ENCODE results near the gene GTF3C2. TPM values are rescaled to one million over a fixed set of nuclear protein-coding genes. Genes with fewer than 3 reads are reported as not detected.

The GTF3C2 gene
- total RNA-seq, 2 experiments from 2014 or later: 60.3 to 70.2 TPM

GRCh38 chr2:27290549-27290948 lies 66.0 kb downstream of the GTF3C2 start:
- DNase-seq: no peak
- Mint-ChIP-seq H3K4me1 (no peaks in the 10 kb centered on the region), H3K27ac (no peak overlapping the region), H3K4me3 (no peak overlapping the region), H3K9me3 (ENCODE audit: low read depth) (no peaks in the 10 kb centered on the region), H3K36me3 (ENCODE audit: low read depth) (no peaks in the 10 kb centered on the region), H3K27me3 (peaks cover 6% of the 10 kb centered on the region)
- ChIA-PET CTCF (interaction anchor here (1.0 to 3.7 kb wide), 4 partner anchors 9 to 444 kb away, joined by 3 to 19 read pairs (median 4); no protein-coding TSS in a partner anchor), POLR2A (interaction anchor here (0.6 kb wide), 1 partner anchor 441 kb away, joined by 5 read pairs; no protein-coding TSS in a partner anchor)
- no peak for ATAC-seq
- intact Hi-C loops (cut with DNase I, micrococcal nuclease): no loop called here

- H3K4me1 Mint-ChIP-seq: no peaks in the 10 kb centered on the region
- H3K36me3 Mint-ChIP-seq (ENCODE audit: low read depth): no peaks in the 10 kb centered on the region
- H3K27me3 Mint-ChIP-seq: peaks cover 8% of the 10 kb centered on the region
- intact Hi-C loops (cut with DNase I, micrococcal nuclease): no loop called here
- H3K27ac Mint-ChIP-seq: no peak overlapping the region
- ATAC-seq: no peak
- no peak overlapping the region for H3K4me3 Mint-ChIP-seq
- H3K9me3 Mint-ChIP-seq (ENCODE audit: low read depth): no peaks in the 10 kb centered on the region
- ChIA-PET CTCF (interaction anchor here (0.6 to 1.8 kb wide), 4 partner anchors 9 to 122 kb away, joined by 3 to 7 read pairs (median 4); no protein-coding TSS in a partner anchor), POLR2A (no interaction called here)
- DNase-seq: no peak
These were observed 68.0 kb downstream of the GTF3C2 start for GRCh38 chr2:27288610-27289009.

- Mint-ChIP-seq H3K9me3 (ENCODE audit: low read depth) (no peaks in the 10 kb centered on the region), H3K4me1 (no peaks in the 10 kb centered on the region), H3K4me3 (no peak overlapping the region), H3K27me3 (peaks cover 8% of the 10 kb centered on the region), H3K36me3 (ENCODE audit: low read depth) (no peaks in the 10 kb centered on the region), H3K27ac (no peak overlapping the region)
- DNase-seq: no peak
- ChIA-PET POLR2A (no interaction called here), CTCF (interaction anchor here (0.8 kb wide), 1 partner anchor 192 kb away, joined by 4 read pairs; no protein-coding TSS in a partner anchor)
- ATAC-seq: no peak
- intact Hi-C loops (cut with DNase I, micrococcal nuclease): no loop called here
These were observed 71.1 kb downstream of the GTF3C2 start for GRCh38 chr2:27285481-27285880.

DNA sequence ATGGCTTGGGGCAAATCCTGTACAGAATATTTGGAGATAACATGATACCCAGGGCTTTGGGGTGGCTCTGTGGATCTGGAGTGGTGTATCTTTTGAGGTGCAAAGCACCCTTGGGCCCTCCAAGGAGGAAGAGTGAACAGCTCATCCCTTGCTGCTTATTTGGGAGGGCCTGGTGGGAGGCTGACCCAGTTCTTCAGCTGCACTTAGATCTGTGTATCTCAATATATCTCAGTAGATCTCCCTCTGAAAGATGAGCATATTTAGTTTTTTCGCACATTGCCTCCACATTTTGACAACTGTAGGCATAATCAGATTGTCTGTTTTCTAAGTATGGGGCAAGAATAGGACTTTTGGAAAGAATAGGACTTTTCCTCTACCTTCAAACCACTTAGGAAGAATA lies 71.6 kb downstream of the GTF3C2 start:
- POLR2A ChIA-PET: no interaction called here
- DNase-seq (no peak), ATAC-seq (no peak)
- H3K36me3 Mint-ChIP-seq (ENCODE audit: low read depth): no peaks in the 10 kb centered on the region
- intact Hi-C loops (cut with DNase I, micrococcal nuclease): no loop called here
- CTCF ChIA-PET: interaction anchor here (1.0 to 2.1 kb wide), 4 partner anchors 19 to 36 kb away, joined by 3 to 6 read pairs (median 4); no protein-coding TSS in a partner anchor
- H3K9me3 Mint-ChIP-seq (ENCODE audit: low read depth): no peaks in the 10 kb centered on the region
- peaks cover under 1% of the 10 kb centered on the region for H3K4me1 Mint-ChIP-seq
- no peak overlapping the region for H3K27ac Mint-ChIP-seq
- no peak overlapping the region for H3K4me3 Mint-ChIP-seq
- peaks cover 8% of the 10 kb centered on the region for H3K27me3 Mint-ChIP-seq

DNA sequence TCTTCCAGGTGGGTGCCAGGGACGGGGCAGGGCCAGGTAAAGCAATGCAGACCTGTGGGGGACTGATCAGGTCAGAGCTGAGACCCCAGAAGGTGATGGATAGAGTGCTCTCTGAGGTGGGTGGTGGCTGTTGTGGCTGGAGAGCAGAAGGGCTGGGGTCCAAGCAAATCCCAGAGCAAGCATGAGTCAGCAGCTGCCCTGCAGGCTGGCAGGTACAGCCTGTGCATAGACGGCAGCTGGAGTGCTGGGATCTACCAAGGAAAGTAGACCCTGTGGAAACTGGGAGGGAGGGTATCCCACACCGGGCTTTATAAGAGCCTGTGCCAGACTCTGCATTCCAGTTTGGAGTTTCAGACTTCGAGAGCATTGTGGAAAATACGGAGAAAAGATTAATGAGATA lies 73.7 kb downstream of the GTF3C2 start:
- no peak overlapping the region for H3K27ac Mint-ChIP-seq
- POLR2A ChIA-PET: interaction anchor here (0.6 kb wide), 1 partner anchor 11 kb away, joined by 3 read pairs; no protein-coding TSS in a partner anchor
- H3K36me3 Mint-ChIP-seq (ENCODE audit: low read depth): no peaks in the 10 kb centered on the region
- H3K27me3 Mint-ChIP-seq: peaks cover 12% of the 10 kb centered on the region
- ATAC-seq (no peak), DNase-seq (no peak)
- H3K4me3 Mint-ChIP-seq: no peak overlapping the region
- peaks cover 4% of the 10 kb centered on the region for H3K4me1 Mint-ChIP-seq
- CTCF ChIA-PET: interaction anchor here (0.7 to 5.6 kb wide), 11 partner anchors 10 to 1822 kb away, joined by 3 to 82 read pairs (median 6); partner anchors contain the start of gene SLC30A3
- H3K9me3 Mint-ChIP-seq (ENCODE audit: low read depth): no peaks in the 10 kb centered on the region
- intact Hi-C loops (cut with DNase I, micrococcal nuclease): no loop called here

- no peaks in the 10 kb centered on the region for H3K9me3 Mint-ChIP-seq (ENCODE audit: low read depth)
- no peak within 1 kb of the TSS for H3K4me3 Mint-ChIP-seq
- no peaks in the 10 kb centered on the region for H3K36me3 Mint-ChIP-seq (ENCODE audit: low read depth)
- intact Hi-C loops (cut with DNase I, micrococcal nuclease): loop anchor here in 1 of 2 experiments (2.0 kb wide), 1 partner anchor 113 kb away; no protein-coding TSS in a partner anchor
- DNase-seq: no peak
- no peak within 1 kb of the TSS for H3K27ac Mint-ChIP-seq
- ChIA-PET POLR2A (interaction anchor here (1.0 kb wide), 1 partner anchor 11 kb away, joined by 3 read pairs; no protein-coding TSS in a partner anchor), CTCF (interaction anchor here (0.7 to 5.6 kb wide), 13 partner anchors 10 to 183 kb away, joined by 3 to 82 read pairs (median 5); partner anchors contain the start of genes MPV17 and SLC30A3)
- peaks cover 15% of the 10 kb centered on the region for H3K27me3 Mint-ChIP-seq
- ATAC-seq: no peak
- H3K4me1 Mint-ChIP-seq: peaks cover 4% of the 10 kb centered on the region
These were observed 74.6 kb downstream of the GTF3C2 start, which contains the start of gene TRIM54 for GRCh38 chr2:27281855-27282559. TRIM54 (plus strand) TSS chr2:27282429; CDS start chr2:27282732, 303 bp downstream.

DNA sequence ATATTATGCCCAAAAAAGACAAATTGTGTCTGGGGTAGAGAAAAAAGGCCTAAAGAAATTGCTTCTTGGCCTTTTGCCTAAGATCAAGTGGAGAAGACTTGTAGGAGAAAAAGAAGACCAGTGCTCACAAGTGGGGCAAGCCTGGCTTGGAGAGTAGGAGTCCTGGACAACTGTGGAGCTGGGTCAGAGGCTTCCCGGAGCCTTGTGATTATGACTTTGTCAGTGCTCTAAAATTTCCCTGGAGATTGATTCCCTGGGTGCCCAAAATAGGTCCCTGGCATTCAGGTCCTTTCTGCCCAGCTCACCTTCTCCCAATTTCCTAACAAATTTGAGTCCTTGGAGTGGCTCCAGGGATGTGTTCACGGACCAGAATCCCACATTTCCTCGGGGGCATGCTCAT lies 75.1 kb downstream of the GTF3C2 start:
- POLR2A ChIA-PET: interaction anchor here (1.0 kb wide), 1 partner anchor 11 kb away, joined by 3 read pairs; no protein-coding TSS in a partner anchor
- Mint-ChIP-seq H3K4me1 (peaks cover 4% of the 10 kb centered on the region), H3K4me3 (no peak overlapping the region), H3K27ac (no peak overlapping the region), H3K9me3 (ENCODE audit: low read depth) (no peaks in the 10 kb centered on the region), H3K36me3 (ENCODE audit: low read depth) (no peaks in the 10 kb centered on the region), H3K27me3 (peaks cover 15% of the 10 kb centered on the region)
- no peak for ATAC-seq
- CTCF ChIA-PET: interaction anchor here (0.7 to 5.6 kb wide), 13 partner anchors 9 to 182 kb away, joined by 3 to 82 read pairs (median 12); partner anchors contain the start of genes MPV17 and SLC30A3
- intact Hi-C loops (cut with DNase I, micrococcal nuclease): loop anchor here in 1 of 2 experiments (2.0 kb wide), 1 partner anchor 113 kb away; no protein-coding TSS in a partner anchor
- no peak for DNase-seq

DNA sequence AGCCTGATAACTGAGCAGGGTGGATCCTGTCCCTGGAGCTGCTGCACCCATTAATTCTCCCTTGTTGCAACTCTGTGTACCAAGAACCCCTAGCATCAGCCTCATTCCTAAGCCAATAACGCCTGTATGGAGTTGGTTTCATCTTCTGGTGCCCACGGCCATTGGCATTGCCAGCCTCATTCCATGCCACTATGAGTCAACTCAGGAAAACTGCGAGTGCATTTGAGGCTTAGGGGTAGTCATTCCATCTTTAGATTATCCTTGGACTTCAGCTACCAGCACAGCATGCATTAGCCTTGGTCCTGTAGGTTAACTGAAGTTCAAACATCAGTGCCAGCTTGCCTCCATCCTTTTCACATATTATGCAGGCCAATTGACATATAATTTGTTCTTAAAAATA lies 75.7 kb downstream of the GTF3C2 start:
- DNase-seq (no peak), ATAC-seq (no peak)
- Mint-ChIP-seq H3K27me3 (peaks cover 15% of the 10 kb centered on the region), H3K4me1 (peaks cover 4% of the 10 kb centered on the region), H3K27ac (no peak overlapping the region), H3K36me3 (ENCODE audit: low read depth) (no peaks in the 10 kb centered on the region), H3K9me3 (ENCODE audit: low read depth) (no peaks in the 10 kb centered on the region), H3K4me3 (no peak overlapping the region)
- ChIA-PET CTCF (interaction anchor here (0.7 to 5.6 kb wide), 15 partner anchors 8 to 319 kb away, joined by 3 to 82 read pairs (median 12); partner anchors contain the start of gene SLC30A3), POLR2A (interaction anchor here (0.6 kb wide), 1 partner anchor 139 kb away, joined by 3 read pairs; no protein-coding TSS in a partner anchor)
- intact Hi-C loops (cut with DNase I, micrococcal nuclease): loop anchor here (1.0 to 2.0 kb wide), 6 partner anchors 18 to 320 kb away; partner anchors contain the start of gene SLC30A3 (in 1 of the 2)

DNA sequence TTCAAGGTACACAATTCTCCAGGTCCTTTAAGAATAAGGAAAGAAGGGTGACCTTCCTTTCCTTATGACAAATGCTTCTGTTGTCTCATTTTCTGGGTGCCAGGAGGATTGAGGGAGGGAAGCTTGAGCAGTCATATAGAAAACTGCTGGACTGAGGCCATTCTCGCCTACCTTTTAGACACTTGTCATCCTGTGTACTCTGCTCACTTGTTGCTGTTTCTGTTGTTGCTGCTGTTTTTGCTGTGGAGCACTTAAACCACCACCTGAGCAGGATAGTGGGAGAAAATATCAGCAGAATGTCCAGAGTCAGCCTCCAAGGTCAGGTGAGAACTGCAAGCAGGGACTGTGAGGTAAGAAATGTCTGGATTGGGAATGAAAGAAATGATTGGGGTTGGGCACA lies 78.6 kb downstream of the GTF3C2 start:
- Mint-ChIP-seq H3K27me3 (peaks cover 13% of the 10 kb centered on the region), H3K9me3 (ENCODE audit: low read depth) (no peaks in the 10 kb centered on the region), H3K36me3 (ENCODE audit: low read depth) (no peaks in the 10 kb centered on the region), H3K4me1 (peaks cover 4% of the 10 kb centered on the region), H3K27ac (no peak overlapping the region), H3K4me3 (no peak overlapping the region)
- POLR2A ChIA-PET: no interaction called here
- intact Hi-C loops (cut with DNase I, micrococcal nuclease): no loop called here
- no peak for DNase-seq
- CTCF ChIA-PET: interaction anchor here (0.7 to 3.8 kb wide), 4 partner anchors 10 to 316 kb away, joined by 3 to 32 read pairs (median 13); no protein-coding TSS in a partner anchor
- no peak for ATAC-seq
